Fibroblast of villous mesenchyme (primary cell): ENCODE measurements around the gene NECTIN1. TPM values are rescaled to one million over a fixed set of nuclear protein-coding genes. Genes with fewer than 3 reads are reported as not detected.
A peak's percentile ranks its signal among the peaks of the same experiment; 100 is the strongest.

Experiments
- DNase-seq: peaks from one replicate; pipeline ENCODE4 v3.0.0-alpha.2; 2010; ENCODE audit warnings: low read depth
- H3K4me3 ChIP-seq: 2 replicates; pipeline ENCODE4 v1.5.1; 2011; ENCODE audit warnings: low read depth, mild to moderate bottlenecking, low read length
- total RNA-seq: library from RNA; depleted of rRNA; stranded (reverse); fragments of >200 nt; gene quantifications from 2 replicates; pipeline ENCODE4 v1.2.3, GENCODE V29; 2012
- TF ChIP-seq, protein P1 (sequence below): IDR thresholded peaks from 2 replicates; pipeline ENCODE4 v1.5.1; 2012; ENCODE audit warnings: low read depth, mild to moderate bottlenecking, low read length; ENCODE audit not compliant: insufficient read depth

NECTIN1 gene
- total RNA-seq, 1 donor, result 3.9 TPM

DNA sequence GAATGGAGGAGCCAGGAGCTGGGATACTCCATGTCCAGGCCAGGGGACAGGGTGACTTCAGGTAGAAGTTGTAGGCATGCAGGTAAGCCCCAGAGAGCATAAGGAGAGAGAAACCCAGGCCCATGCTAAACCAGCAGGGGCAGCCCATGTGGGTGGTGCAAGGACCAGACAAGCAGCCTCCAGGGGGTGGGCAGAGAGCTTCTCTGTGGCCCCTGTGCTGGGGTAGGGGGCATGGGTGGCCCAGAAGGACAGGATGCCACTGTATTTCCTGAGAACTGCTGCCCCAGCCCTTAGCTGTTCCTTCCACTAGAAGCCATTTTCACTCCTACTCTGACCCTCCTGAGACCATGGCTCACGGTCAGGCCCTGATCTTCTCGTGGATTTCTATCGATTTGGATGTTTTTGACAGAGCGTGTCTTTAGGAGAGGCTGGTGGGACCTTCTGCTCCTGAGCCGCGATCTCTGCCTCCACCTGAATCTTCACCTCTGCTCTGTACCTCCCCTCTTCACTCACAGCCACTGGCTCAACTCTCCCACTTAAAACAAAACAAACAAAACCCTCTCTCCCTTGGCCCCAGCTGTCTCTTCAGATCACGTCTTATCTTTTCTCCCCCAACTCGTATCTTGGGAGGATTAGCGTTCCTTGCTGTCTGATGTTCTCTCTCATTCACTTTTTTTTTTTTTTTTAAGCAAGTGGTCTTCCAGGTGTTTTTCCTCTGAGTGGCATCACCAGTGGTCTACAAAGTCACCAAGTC is 112.2 kb downstream of the NECTIN1 start:
- TF ChIP-seq, protein P1, sequence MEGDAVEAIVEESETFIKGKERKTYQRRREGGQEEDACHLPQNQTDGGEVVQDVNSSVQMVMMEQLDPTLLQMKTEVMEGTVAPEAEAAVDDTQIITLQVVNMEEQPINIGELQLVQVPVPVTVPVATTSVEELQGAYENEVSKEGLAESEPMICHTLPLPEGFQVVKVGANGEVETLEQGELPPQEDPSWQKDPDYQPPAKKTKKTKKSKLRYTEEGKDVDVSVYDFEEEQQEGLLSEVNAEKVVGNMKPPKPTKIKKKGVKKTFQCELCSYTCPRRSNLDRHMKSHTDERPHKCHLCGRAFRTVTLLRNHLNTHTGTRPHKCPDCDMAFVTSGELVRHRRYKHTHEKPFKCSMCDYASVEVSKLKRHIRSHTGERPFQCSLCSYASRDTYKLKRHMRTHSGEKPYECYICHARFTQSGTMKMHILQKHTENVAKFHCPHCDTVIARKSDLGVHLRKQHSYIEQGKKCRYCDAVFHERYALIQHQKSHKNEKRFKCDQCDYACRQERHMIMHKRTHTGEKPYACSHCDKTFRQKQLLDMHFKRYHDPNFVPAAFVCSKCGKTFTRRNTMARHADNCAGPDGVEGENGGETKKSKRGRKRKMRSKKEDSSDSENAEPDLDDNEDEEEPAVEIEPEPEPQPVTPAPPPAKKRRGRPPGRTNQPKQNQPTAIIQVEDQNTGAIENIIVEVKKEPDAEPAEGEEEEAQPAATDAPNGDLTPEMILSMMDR, result no peak
- H3K4me3 ChIP-seq, result no peak overlapping the region
- peak; percentile 24 for DNase-seq

DNA sequence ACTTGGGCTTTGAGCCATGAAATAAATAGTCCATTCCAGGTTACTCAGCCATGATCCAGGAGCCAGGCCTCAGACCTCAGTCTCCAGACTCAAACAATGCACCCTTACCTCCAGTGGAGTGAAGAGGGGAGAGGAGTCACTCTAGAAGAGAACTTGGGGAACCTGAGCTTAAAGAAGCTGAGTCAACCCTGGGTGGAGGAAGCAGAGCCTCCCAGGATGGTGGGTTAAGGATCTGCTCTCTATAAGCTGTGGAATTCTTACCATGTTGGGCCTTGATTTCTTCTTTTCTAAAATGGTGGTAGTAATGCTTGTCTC is 113.2 kb downstream of the NECTIN1 start:
- no peak for DNase-seq
- TF ChIP-seq, protein P1, result no peak
- no peak overlapping the region for H3K4me3 ChIP-seq

DNA sequence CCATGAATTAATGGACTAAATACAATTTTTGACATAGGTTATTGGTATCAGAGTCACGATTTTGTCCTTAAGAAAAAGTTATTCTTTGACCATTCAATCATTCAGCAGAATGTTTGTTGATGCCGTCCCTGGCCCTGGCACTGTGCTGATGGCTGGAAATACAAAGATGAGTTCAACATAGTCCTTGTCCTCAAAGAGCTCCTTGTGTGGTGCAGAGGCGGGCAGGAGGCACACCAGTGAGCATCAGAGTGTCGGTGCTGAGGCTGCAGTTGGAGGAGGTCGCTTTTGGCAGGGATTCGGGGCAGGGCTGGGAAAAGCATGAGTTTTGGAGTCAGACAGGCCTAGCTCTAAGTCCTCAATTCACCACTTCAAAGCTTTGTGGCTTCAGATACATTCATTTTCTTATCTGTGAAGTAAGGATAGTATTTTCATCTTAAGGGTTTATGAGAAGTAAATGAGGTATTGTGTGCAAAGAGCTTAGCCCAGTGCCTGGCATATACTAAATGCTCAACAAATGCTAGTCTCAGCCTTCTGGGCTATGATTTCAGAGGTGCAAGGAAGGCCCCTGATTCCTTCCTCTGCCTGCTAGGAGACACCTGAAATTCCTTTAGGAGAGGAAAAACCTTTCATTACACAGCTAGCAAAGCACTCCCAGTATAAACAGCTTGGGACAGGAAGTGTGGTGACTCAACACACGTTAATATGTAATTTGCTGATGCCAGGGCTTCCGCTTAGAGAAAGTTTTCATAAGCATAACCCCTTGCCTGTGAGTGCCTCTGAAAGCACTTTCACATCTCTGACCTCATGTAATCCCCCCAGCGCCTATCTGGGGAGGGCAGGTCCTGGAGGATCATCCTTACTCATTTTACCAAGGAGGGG is 113.8 kb downstream of the NECTIN1 start:
- TF ChIP-seq, protein P1, result no peak
- no peak overlapping the region for H3K4me3 ChIP-seq
- peak; percentile 81 for DNase-seq

DNA sequence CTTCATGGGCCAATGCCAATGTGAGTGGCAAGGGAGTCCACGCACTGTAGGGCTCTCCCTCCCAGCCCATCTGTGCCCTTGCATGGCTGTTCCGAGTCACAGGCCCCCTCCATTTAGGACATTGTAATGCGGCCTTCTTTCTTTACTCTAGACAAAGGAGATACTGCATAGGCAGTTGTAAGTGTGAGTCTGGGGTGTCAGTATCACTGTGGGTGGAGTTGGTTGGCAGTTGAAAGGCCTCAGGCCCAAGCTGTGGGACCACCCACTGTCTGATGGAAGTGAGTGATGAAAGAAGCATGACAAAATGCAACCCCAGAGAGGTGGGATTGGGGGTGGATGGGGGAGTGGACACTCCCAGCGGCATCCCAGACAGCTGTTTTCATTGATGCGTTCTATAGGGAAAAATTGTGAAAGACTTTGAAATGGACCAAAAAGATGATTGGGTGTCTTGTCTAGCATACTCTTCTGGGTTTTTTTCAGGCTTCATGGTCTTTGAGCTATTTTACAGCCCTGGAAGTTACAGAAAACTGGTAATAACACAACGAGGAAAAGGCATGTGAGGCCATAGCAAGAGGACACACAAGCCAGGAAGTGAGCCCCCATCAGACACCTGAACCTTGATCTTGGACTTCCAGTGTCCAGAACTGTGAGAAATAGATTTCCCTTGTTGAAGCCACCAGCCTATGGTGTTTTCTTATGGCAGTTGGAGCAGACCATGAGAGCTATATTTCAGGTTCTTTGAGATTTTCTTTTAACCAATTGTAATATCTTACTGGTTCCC is 114.6 kb downstream of the NECTIN1 start:
- TF ChIP-seq, protein P1, result no peak
- no peak overlapping the region for H3K4me3 ChIP-seq
- no peak for DNase-seq

DNA sequence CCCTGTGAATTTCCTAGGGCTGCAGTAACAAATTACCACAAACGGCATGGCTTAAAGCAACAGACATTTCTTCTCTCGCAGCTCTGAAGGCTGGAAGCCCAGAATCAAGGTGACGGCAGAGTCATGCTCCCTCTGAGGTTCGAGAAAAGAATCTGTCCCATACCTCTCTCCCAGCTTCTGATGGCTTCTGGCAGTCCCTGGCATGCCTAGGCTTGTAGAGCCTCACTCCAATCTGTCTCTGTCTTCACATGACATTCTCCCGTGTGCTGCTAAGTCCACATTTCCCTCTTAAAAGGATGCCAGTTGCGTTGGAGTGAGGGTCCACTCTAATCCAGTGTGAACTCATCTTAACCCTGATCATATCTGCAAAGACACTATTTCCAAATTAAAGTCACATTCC is 116.2 kb downstream of the NECTIN1 start:
- no peak overlapping the region for H3K4me3 ChIP-seq
- TF ChIP-seq, protein P1, result no peak
- DNase-seq, result no peak

DNA sequence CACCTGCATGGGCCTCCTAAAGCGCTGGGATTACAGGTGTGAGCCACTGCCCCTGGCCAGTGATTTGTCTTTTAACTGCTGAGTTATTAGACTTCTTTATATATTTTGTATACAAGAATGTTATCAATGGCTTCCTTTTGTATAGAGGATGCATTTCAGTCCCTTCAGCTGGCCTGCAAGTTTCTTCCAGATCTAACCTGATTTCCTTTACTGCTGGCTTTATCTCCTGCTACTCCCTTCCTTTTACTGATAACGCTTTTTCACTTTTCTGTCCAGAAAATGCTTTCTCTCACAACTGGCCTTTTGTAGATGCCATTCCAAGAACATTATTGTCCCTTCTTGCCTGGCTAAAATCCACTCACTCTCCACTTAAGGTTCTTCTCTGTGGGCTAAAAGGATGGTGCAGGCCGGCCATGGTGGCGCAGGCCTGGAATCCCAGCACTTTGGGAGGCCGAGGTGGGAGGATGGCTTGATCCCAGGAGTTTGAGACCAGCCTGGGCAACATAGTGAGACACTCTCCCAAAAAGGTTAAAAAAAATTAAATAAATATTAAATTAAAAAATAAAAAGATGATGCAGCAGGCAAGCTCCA is 118.1 kb downstream of the NECTIN1 start:
- DNase-seq, result no peak
- H3K4me3 ChIP-seq, result no peak overlapping the region
- TF ChIP-seq, protein P1, result no peak
